ENCODE data around the gene TEP1. TPM values are rescaled to one million over a fixed set of nuclear protein-coding genes. Genes with fewer than 3 reads are reported as not detected.
A peak's percentile ranks its signal among the peaks of the same experiment; 100 is the strongest.

Gene TEP1
- total and polyA plus RNA-seq, 8 donors: 9.3 to 190 (median 19.0) TPM

DNA sequence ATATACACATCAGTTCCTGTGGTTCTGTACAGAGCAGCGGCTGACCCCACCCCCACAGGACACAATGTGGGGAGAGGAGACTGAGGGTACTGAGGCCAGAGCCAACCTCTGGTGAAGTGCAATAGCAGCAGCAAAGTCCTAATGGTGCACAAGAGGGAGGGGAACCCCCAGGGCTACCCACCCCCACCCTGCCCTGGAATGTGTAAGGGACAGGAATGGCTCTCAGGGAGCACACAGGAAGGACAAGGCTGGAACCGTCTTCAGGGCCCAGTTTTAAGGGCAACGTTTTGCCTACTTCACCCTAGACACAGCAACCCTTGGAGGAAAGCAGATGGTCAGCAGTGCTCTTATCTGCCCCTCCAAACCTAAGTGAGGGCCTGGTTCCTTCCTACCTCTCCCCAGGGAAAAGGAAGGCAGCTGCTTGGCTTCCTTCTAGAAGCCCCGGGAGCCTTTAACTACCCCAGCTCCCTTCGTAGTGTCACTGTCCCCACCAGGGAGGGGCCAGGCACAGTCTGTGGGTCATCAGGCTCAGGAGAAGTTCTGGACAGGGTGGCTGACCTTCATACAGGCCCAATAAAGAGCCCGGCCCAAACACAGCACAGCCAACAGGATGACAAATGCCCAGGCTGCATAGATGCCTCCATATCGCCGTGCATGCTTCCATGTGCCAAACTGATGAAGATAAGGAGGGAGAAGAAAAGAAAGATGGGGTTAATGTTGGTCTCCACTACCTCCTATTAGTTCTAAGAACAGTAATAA lies 44.9 kb upstream of the TEP1 start:
- Histone ChIP-seq H3K27me3 (no peaks in the 10 kb centered on the region), H3K27ac (peak overlapping the region in 4 of 5 donors; percentile 13 to 96 (median 16)), H3K36me3 (peaks cover 30 to 42% (median 37%) of the 10 kb centered on the region in 4 donors), H3K9me3 (no peaks in the 10 kb centered on the region), H3K4me1 (peaks cover 30 to 70% (median 63%) of the 10 kb centered on the region in 4 donors), H3K4me3 (no peak overlapping the region)
- DNase-seq: no peak
- intact Hi-C loops (cut with DNase I; ENCODE audit: low total_unique reads): no loop called here
- no peak for TF ChIP-seq POLR2A (IDR thresholded peaks at IDR 0.05)
- no peak for TF ChIP-seq EP300 (IDR thresholded peaks at IDR 0.05)
- no peak for TF ChIP-seq POLR2AphosphoS5 (IDR thresholded peaks at IDR 0.05)
- TF ChIP-seq, protein P1, sequence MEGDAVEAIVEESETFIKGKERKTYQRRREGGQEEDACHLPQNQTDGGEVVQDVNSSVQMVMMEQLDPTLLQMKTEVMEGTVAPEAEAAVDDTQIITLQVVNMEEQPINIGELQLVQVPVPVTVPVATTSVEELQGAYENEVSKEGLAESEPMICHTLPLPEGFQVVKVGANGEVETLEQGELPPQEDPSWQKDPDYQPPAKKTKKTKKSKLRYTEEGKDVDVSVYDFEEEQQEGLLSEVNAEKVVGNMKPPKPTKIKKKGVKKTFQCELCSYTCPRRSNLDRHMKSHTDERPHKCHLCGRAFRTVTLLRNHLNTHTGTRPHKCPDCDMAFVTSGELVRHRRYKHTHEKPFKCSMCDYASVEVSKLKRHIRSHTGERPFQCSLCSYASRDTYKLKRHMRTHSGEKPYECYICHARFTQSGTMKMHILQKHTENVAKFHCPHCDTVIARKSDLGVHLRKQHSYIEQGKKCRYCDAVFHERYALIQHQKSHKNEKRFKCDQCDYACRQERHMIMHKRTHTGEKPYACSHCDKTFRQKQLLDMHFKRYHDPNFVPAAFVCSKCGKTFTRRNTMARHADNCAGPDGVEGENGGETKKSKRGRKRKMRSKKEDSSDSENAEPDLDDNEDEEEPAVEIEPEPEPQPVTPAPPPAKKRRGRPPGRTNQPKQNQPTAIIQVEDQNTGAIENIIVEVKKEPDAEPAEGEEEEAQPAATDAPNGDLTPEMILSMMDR (IDR thresholded peaks at IDR 0.05): no peak
- 37 to 62% (median 52%) methylated on average over 6 to 8 of the region's 8 CpGs for WGBS, 5 donors

DNA sequence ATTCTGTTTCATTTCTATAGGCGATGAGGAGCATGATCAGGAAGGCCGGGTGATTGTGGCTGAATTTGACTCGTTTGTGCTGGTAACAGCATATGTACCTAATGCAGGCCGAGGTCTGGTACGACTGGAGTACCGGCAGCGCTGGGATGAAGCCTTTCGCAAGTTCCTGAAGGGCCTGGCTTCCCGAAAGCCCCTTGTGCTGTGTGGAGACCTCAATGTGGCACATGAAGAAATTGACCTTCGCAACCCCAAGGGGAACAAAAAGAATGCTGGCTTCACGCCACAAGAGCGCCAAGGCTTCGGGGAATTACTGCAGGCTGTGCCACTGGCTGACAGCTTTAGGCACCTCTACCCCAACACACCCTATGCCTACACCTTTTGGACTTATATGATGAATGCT lies 43.7 kb upstream of the TEP1 start:
- TF ChIP-seq EP300 (IDR thresholded peaks at IDR 0.05) (no peak), POLR2AphosphoS5 (IDR thresholded peaks at IDR 0.05) (no peak), POLR2A (IDR thresholded peaks at IDR 0.05) (no peak)
- TF ChIP-seq, protein P1 (IDR thresholded peaks at IDR 0.05): no peak
- H3K27me3 ChIP-seq: no peaks in the 10 kb centered on the region
- DNase-seq: no peak
- WGBS, 5 donors: 64 to 82% (median 72%) methylated on average over 13 of the region's 13 CpGs
- peak overlapping the region in 3 of 5 donors; percentile 90 to 96 (median 95) for H3K27ac ChIP-seq
- no peaks in the 10 kb centered on the region for H3K9me3 ChIP-seq
- H3K36me3 ChIP-seq: peaks cover 35 to 51% (median 43%) of the 10 kb centered on the region in 4 donors
- intact Hi-C loops (cut with DNase I; ENCODE audit: low total_unique reads): no loop called here
- H3K4me1 ChIP-seq: peaks cover 38 to 72% (median 68%) of the 10 kb centered on the region in 4 donors
- peak overlapping the region in 1 of 4 donors; percentile 75 for H3K4me3 ChIP-seq

DNA sequence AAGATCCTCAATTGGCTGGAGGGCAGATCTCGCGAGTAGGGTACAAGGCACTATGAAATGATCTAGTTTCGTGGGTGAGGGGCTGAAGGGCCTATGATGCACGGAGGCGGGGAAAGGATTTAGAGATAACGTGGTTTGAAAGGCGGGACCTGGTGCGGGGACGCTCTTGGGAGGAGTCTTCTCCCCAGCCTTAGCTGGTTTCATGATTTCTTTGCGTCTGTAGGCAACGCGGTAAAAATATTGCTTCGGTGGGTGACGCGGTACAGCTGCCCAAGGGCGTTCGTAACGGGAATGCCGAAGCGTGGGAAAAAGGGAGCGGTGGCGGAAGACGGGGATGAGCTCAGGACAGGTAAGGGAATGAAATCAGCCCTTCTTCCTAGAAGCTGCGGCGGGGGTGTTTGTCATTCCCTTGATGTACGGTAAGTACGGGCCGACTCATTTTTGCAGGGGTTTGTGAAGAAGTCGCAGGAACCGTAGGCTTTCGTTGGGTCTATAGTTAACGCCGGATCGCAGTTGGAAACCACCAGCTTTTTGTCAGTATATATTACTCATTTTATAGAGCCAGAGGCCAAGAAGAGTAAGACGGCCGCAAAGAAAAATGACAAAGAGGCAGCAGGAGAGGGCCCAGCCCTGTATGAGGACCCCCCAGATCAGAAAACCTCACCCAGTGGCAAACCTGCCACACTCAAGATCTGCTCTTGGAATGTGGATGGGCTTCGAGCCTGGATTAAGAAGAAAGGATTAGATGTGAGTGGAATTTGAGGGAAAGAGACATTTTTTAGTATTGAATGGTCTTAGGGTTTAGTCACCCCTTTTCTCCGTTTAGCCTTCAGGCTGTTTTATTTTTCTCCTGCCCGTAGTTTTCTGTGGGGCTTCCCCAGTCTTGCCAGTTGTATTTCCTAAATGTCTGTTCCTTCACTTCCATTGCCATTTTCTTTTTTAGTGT lies 42.3 kb upstream of the TEP1 start:
- Histone ChIP-seq H3K4me3 (peak overlapping the region; percentile 68 to 83 (median 74)), H3K27me3 (no peaks in the 10 kb centered on the region), H3K9me3 (no peaks in the 10 kb centered on the region), H3K27ac (peak overlapping the region; percentile 90 to 96 (median 95)), H3K4me1 (peaks cover 37 to 70% (median 63%) of the 10 kb centered on the region in 4 donors), H3K36me3 (peaks cover 38 to 64% (median 56%) of the 10 kb centered on the region in 4 donors)
- DNase-seq: peak in 1 of 2 donors; percentile 27
- WGBS, 5 donors: 0 to 1% (median 1%) methylated on average over 39 of the region's 39 CpGs
- intact Hi-C loops (cut with DNase I; ENCODE audit: low total_unique reads): no loop called here
- TF ChIP-seq, protein P1 (IDR thresholded peaks at IDR 0.05): no peak
- no peak for TF ChIP-seq POLR2AphosphoS5 (IDR thresholded peaks at IDR 0.05)
- no peak for TF ChIP-seq POLR2A (IDR thresholded peaks at IDR 0.05)
- TF ChIP-seq EP300 (IDR thresholded peaks at IDR 0.05): no peak
